PC-9 (cell line): ENCODE results near the gene BRAF. TPM values are rescaled to one million over a fixed set of nuclear protein-coding genes. Genes with fewer than 3 reads are reported as not detected.
"Not testable (repeated sequence)": the region's sequence is repeated elsewhere in the genome, so short reads cannot be mapped to it uniquely, and the experiment has no call there.

ENCODE experiments used
- BruUV-seq: library from RNA; stranded (reverse); fragments of 400-500 nt; replicated peaks from 2 replicates; lab custom pipeline; 2021; lab: Mats Ljungman, UMichigan
- CTCF ChIA-PET: fragments of 300-600 bp; sonication (Branson Sonifier 250); formaldehyde crosslinking; loops from one replicate; lab custom pipeline; 2022; ENCODE audit warnings: antibody characterized with exemption; lab: Charles Lee
- POLR2A ChIA-PET: fragments of 300-600 bp; sonication (Branson Sonifier 250); formaldehyde crosslinking; loops from one replicate; lab custom pipeline; 2022; ENCODE audit warnings: antibody characterized with exemption; ENCODE audit not compliant: unreplicated experiment; lab: Charles Lee
- DNase-seq, 2 experiments: peaks; one replicate each; pipeline versions ENCODE4 v3.0.0 to v3.0.0-alpha.2; 2015 to 2022; ENCODE audit warnings: mixed read lengths in 1 of 2
- H2AFZ ChIP-seq: fragments of 200-600 bp; sonication (generic); 2 replicates; pipeline ENCODE4 v1.8.1; 2017; ENCODE audit warnings: antibody characterized with exemption
- H3F3A ChIP-seq: fragments of 200-600 bp; sonication (generic); 2 replicates; pipeline ENCODE4 v1.8.1; 2017; ENCODE audit warnings: antibody characterized with exemption, mild to moderate bottlenecking, low read depth; ENCODE audit not compliant: insufficient read depth
- H3K27ac ChIP-seq: fragments of 200-600 bp; sonication (generic); 2 replicates; pipeline ENCODE4 v1.6.1; 2016; ENCODE audit warnings: mixed run types
- H3K27me3 ChIP-seq: fragments of 200-600 bp; sonication (generic); 2 replicates; pipeline ENCODE4 v1.6.1; 2016; ENCODE audit warnings: low read depth, mixed run types; ENCODE audit not compliant: insufficient read depth
- H3K36me3 ChIP-seq: fragments of 200-600 bp; sonication (generic); 2 replicates; pipeline ENCODE4 v1.6.1; 2016; ENCODE audit warnings: low read depth, mixed run types
- H3K4me1 ChIP-seq: fragments of 200-600 bp; sonication (generic); replicated peaks from 2 replicates; pipeline ENCODE4 v1.6.1; 2016; ENCODE audit warnings: mixed run types; ENCODE audit not compliant: insufficient read depth
- H3K4me2 ChIP-seq: fragments of 200-600 bp; sonication (generic); 2 replicates; pipeline ENCODE4 v1.6.1; 2017; ENCODE audit warnings: mixed run types
- H3K4me3 ChIP-seq: fragments of 200-600 bp; sonication (generic); 2 replicates; pipeline ENCODE4 v1.6.1; 2016; ENCODE audit warnings: mixed run types
- H3K79me2 ChIP-seq: fragments of 200-600 bp; sonication (generic); 2 replicates; pipeline ENCODE4 v1.6.1; 2017; ENCODE audit warnings: low read depth, mixed run types
- H3K9me2 ChIP-seq: fragments of 200-600 bp; sonication (generic); 2 replicates; pipeline ENCODE4 v1.8.1; 2017; ENCODE audit warnings: mild to moderate bottlenecking; ENCODE audit not compliant: insufficient read depth
- H3K9me3 ChIP-seq: fragments of 200-600 bp; sonication (generic); 2 replicates; pipeline ENCODE4 v1.8.1; 2016; ENCODE audit warnings: low read depth; ENCODE audit not compliant: insufficient read depth
- H4K20me1 ChIP-seq: fragments of 200-600 bp; sonication (generic); 2 replicates; pipeline ENCODE4 v1.8.1; 2017; ENCODE audit not compliant: insufficient read depth
- EZH2 ChIP-seq: fragments of 200-600 bp; sonication (generic); IDR thresholded peaks from 2 replicates; pipeline ENCODE4 v1.8.0; 2017; ENCODE audit warnings: antibody characterized with exemption, low read depth
- intact Hi-C: fragments of 100-400 bp; cut with micrococcal nuclease; formaldehyde crosslinking; loops from one replicate; pipeline ENCODE4 v1.10.0; 2022; ENCODE audit not compliant: unreplicated experiment
- total RNA-seq: library from RNA; stranded (reverse); gene quantifications from 2 replicates; pipeline ENCODE4 v1.2.3, GENCODE V29; 2021
- TF ChIP-seq, protein P1 (sequence below): fragments of 200-600 bp; sonication (generic); conservative IDR thresholded peaks from 2 replicates; pipeline ENCODE4 v1.6.1; 2017; ENCODE audit warnings: mixed run types, antibody characterized with exemption, mild to moderate bottlenecking, moderate library complexity

Gene BRAF
- total RNA-seq, 1 experiment from 2014 or later: 56.9 TPM

DNA sequence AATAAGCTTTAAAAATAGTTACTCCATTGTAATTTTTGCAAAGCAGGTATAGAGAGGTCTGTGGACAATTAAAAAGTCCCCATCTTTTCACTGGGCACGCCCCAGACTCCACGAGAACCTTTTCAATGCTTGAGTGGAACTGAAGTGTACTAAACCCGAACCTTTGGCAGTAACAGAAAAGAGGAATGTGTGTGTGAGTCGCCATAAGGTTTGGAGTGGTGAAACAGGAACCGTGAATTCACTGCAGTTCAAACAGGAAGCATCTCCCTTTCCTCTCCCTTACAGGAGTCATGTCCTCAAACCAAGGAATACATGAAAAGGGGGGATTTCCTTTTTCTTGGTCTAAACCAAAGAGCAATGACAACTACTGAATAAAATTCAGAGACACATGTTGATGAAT is 205.0 kb downstream of the BRAF start:
- H3K9me2 ChIP-seq: no peaks in the 10 kb centered on the region
- H3K4me3 ChIP-seq: no peak overlapping the region
- no peak overlapping the region for H2AFZ ChIP-seq
- intact Hi-C loops: no loop called here
- no peaks in the 10 kb centered on the region for H3K27me3 ChIP-seq
- no peaks in the 10 kb centered on the region for H3K9me3 ChIP-seq
- TF ChIP-seq, protein P1, sequence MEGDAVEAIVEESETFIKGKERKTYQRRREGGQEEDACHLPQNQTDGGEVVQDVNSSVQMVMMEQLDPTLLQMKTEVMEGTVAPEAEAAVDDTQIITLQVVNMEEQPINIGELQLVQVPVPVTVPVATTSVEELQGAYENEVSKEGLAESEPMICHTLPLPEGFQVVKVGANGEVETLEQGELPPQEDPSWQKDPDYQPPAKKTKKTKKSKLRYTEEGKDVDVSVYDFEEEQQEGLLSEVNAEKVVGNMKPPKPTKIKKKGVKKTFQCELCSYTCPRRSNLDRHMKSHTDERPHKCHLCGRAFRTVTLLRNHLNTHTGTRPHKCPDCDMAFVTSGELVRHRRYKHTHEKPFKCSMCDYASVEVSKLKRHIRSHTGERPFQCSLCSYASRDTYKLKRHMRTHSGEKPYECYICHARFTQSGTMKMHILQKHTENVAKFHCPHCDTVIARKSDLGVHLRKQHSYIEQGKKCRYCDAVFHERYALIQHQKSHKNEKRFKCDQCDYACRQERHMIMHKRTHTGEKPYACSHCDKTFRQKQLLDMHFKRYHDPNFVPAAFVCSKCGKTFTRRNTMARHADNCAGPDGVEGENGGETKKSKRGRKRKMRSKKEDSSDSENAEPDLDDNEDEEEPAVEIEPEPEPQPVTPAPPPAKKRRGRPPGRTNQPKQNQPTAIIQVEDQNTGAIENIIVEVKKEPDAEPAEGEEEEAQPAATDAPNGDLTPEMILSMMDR: no peak
- no peak for TF ChIP-seq EZH2
- 0 out of 2 replicates have a peak, but pooled peaks cover 5% of the 10 kb centered on the region for H3K36me3 ChIP-seq
- H3K79me2 ChIP-seq: no peaks in the 10 kb centered on the region
- ChIA-PET CTCF (no interaction called here), POLR2A (no interaction called here)
- H4K20me1 ChIP-seq: no peaks in the 10 kb centered on the region
- no peak overlapping the region for H3K27ac ChIP-seq
- DNase-seq: peak in 1 of 2 experiments; percentile 33
- no peaks in the 10 kb centered on the region; the same call in 1 of the 2 replicates for H3F3A ChIP-seq
- H3K4me2 ChIP-seq: no peak overlapping the region
- BruUV-seq: no TSS peak
- no peaks in the 10 kb centered on the region for H3K4me1 ChIP-seq

DNA sequence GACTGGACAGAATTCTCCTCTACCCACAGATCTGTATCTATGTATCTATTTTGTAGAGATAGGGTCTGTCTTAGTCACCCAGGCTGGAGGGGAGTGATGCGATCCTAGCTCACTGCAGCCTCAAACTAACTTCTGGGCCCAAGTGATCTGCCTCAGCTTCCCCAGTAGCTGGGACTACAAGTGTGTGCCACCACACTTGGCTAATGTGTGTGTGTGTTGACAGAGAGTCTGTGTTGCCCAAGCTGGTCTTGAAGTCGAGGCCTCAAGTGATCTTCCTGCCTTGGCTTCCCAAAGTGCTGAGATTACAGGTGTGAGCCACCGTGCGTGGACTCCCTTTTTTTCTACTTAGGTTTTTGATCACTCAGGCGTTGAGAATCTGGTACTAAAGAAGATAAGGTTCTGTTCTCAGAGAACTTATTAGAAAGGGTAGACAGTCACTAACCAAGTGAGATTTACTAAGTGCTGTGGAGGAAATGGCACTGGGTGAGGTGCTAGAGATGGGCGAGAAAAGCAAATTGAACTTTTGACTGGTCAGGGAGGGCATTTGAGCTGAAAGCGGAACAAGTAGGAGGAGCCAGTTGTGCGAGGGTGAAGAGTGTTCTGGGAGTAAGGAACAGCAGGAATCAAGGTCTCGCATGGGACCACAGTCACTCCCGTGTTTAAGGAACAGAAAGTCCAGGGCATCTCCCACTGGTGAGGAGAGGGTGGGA is 210.2 kb downstream of the BRAF start:
- Histone ChIP-seq H3K27me3 (no peaks in the 10 kb centered on the region), H3K9me3 (no peaks in the 10 kb centered on the region; the same call in 1 of the 2 replicates), H2AFZ (no peak overlapping the region), H3K79me2 (no peaks in the 10 kb centered on the region), H3K27ac (no peak overlapping the region), H4K20me1 (no peaks in the 10 kb centered on the region), H3K36me3 (0 out of 2 replicates have a peak, but pooled peaks cover 3% of the 10 kb centered on the region), H3K4me1 (no peaks in the 10 kb centered on the region), H3K4me3 (no peak overlapping the region), H3F3A (no peaks in the 10 kb centered on the region; the same call in 1 of the 2 replicates), H3K4me2 (no peak overlapping the region), H3K9me2 (no peaks in the 10 kb centered on the region)
- TF ChIP-seq EZH2: no peak
- TF ChIP-seq, protein P1: no peak
- ChIA-PET CTCF (no interaction called here), POLR2A (no interaction called here)
- DNase-seq: peak in 1 of 2 experiments; percentile 33
- intact Hi-C loops: no loop called here
- BruUV-seq: no TSS peak

DNA sequence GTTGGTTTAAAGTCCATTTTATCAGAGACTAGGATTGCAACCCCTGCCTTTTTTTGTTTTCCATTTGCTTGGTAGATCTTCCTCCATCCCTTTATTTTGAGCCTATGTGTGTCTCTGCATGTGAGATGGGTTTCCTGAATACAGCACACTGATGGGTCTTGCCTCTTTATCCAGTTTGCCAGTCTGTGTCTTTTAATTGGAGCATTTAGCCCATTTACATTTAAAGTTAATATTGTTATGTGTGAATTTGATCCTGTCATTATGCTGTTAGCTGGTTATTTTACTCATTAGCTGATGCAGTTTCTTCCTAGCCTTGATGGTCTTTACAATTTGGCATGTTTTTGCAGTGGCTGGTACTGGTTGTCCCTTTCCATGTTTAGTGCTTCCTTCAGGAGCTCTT is 212.3 kb downstream of the BRAF start:
- H3K79me2 ChIP-seq, DNase-seq, BruUV-seq, H3K4me1 ChIP-seq, H2AFZ ChIP-seq, intact Hi-C loops, H3F3A ChIP-seq, H3K36me3 ChIP-seq, H3K9me3 ChIP-seq, H3K4me2 ChIP-seq, H3K9me2 ChIP-seq, H4K20me1 ChIP-seq, POLR2A ChIA-PET, H3K4me3 ChIP-seq, CTCF ChIA-PET, H3K27ac ChIP-seq, H3K27me3 ChIP-seq: not testable (repeated sequence)

DNA sequence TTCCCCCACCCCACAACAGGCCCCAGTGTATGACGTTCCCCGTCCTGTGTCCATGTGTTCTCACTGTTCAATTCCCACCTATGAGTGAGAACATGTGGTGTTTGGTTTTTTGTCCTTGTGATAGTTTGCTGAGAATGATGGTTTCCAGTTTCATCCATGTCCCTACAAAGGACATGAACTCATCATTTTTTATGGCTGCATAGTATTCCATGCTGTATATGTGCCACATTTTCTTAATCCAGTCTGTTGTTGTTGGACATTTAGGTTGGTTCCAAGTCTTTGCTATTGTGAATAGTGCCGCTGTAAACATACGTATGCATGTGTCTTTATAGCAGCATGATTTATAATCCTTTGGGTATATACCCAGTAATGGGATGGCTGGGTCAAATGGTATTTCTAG is 216.0 kb downstream of the BRAF start:
- H3K4me1 ChIP-seq, H3K4me2 ChIP-seq, H3F3A ChIP-seq, H3K9me3 ChIP-seq, POLR2A ChIA-PET, H4K20me1 ChIP-seq, H3K27me3 ChIP-seq, H2AFZ ChIP-seq, H3K27ac ChIP-seq, H3K79me2 ChIP-seq, BruUV-seq, intact Hi-C loops, CTCF ChIA-PET, H3K4me3 ChIP-seq, DNase-seq, H3K9me2 ChIP-seq: not testable (repeated sequence)
- peaks cover 11% of the 10 kb centered on the region; the same call in 1 of the 2 replicates for H3K36me3 ChIP-seq
